Neural cell (in vitro differentiated cells): ENCODE results near the gene SLC29A4. TPM values are rescaled to one million over a fixed set of nuclear protein-coding genes. Genes with fewer than 3 reads are reported as not detected.

ENCODE experiments used
- H2AFZ ChIP-seq: fragments of 200-600, 300-800 bp; sonication (generic), shearing (Covaris generic); 2 replicates; pipeline ENCODE4 v1.6.0; 2014; ENCODE audit warnings: low read depth, mild to moderate bottlenecking, antibody characterized with exemption, low read length, moderate library complexity
- H3F3A ChIP-seq: fragments of 200-600 bp; shearing (Covaris generic); 2 replicates; pipeline ENCODE4 v1.6.1; 2016; ENCODE audit warnings: mild to moderate bottlenecking, moderate library complexity, mixed read lengths, antibody characterized with exemption, low read length; ENCODE audit not compliant: insufficient read depth, poor library complexity, severe bottlenecking
- H3K27ac ChIP-seq: fragments of 200-600, 300-800 bp; sonication (generic), shearing (Covaris generic); 2 replicates; pipeline ENCODE4 v1.5.1; 2014; ENCODE audit warnings: mild to moderate bottlenecking, low read length, moderate library complexity
- H3K27me3 ChIP-seq: fragments of 300-800, 200-600 bp; sonication (generic), shearing (Covaris generic); 2 replicates; pipeline ENCODE4 v1.6.0; 2014; ENCODE audit warnings: mild to moderate bottlenecking, low read depth, low read length, moderate library complexity; ENCODE audit not compliant: insufficient read depth
- H3K36me3 ChIP-seq: fragments of 300-800, 200-600 bp; sonication (generic), shearing (Covaris generic); 2 replicates; pipeline ENCODE4 v1.5.1; 2014; ENCODE audit warnings: mild to moderate bottlenecking, antibody characterized with exemption, low read length, moderate library complexity; ENCODE audit not compliant: insufficient read depth
- H3K4me2 ChIP-seq: fragments of 300-800, 200-600 bp; sonication (generic), shearing (Covaris generic); 2 replicates; pipeline ENCODE4 v1.6.0; 2014; ENCODE audit warnings: mild to moderate bottlenecking, low read length
- H3K4me3 ChIP-seq: fragments of 300-800, 200-600 bp; sonication (generic), shearing (Covaris generic); 2 replicates; pipeline ENCODE4 v1.5.1; 2014; ENCODE audit warnings: mild to moderate bottlenecking, low read length, moderate library complexity
- H3K79me2 ChIP-seq: fragments of 200-600 bp; shearing (Covaris generic); replicated peaks from 2 replicates; pipeline ENCODE4 v1.6.0; 2014; ENCODE audit warnings: mild to moderate bottlenecking, low read length, moderate library complexity; ENCODE audit not compliant: insufficient read depth
- H3K9ac ChIP-seq: fragments of 300-800, 200-600 bp; sonication (generic), shearing (Covaris generic); 2 replicates; pipeline ENCODE4 v1.6.1; 2016; ENCODE audit warnings: mild to moderate bottlenecking, low read length, mixed read lengths
- H3K9me2 ChIP-seq: fragments of 200-600 bp; shearing (Covaris generic); 2 replicates; pipeline ENCODE4 v1.6.1; 2016; ENCODE audit warnings: mild to moderate bottlenecking, low read length, mixed read lengths; ENCODE audit not compliant: insufficient read depth
- H3K9me3 ChIP-seq: fragments of 200-600, 300-800 bp; sonication (generic), shearing (Covaris generic); 2 replicates; pipeline ENCODE4 v1.6.1; 2016; ENCODE audit warnings: mild to moderate bottlenecking, mixed run types, low read length, moderate library complexity, mixed read lengths
- H4K20me1 ChIP-seq: fragments of 200-600 bp; shearing (Covaris generic); 2 replicates; pipeline ENCODE4 v1.6.1; 2016; ENCODE audit warnings: mild to moderate bottlenecking, mixed run types; ENCODE audit not compliant: insufficient read depth
- CTCF ChIP-seq: fragments of 450-650 bp; IDR thresholded peaks from 2 replicates; pipeline ENCODE4 v1.5.1; 2014; ENCODE audit warnings: antibody characterized with exemption, mild to moderate bottlenecking, moderate library complexity; ENCODE audit not compliant: poor library complexity, severe bottlenecking
- EP300 ChIP-seq: fragments of 450-650 bp; conservative IDR thresholded peaks from 2 replicates; pipeline ENCODE4 v1.6.1; 2014; ENCODE audit warnings: antibody characterized with exemption, mild to moderate bottlenecking, moderate library complexity; ENCODE audit not compliant: poor library complexity, severe bottlenecking
- EZH2 ChIP-seq: fragments of 200-600, 300-800 bp; shearing (Covaris generic), sonication (generic); IDR thresholded peaks from 2 replicates; pipeline ENCODE4 v1.6.1; 2014; ENCODE audit warnings: antibody characterized with exemption, low read length, borderline replicate concordance, mild to moderate bottlenecking; ENCODE audit not compliant: insufficient read depth, poor library complexity, severe bottlenecking
- MXI1 ChIP-seq: fragments of 450-650 bp; conservative IDR thresholded peaks from 2 replicates; pipeline ENCODE4 v1.6.1; 2014; ENCODE audit warnings: antibody characterized with exemption, mild to moderate bottlenecking; ENCODE audit not compliant: poor library complexity, severe bottlenecking
- POLR2AphosphoS5 ChIP-seq: IDR thresholded peaks from 2 replicates; pipeline ENCODE4 v1.6.1; 2012
- RAD21 ChIP-seq: fragments of 450-650 bp; conservative IDR thresholded peaks from 2 replicates; pipeline ENCODE4 v1.6.1; 2014; ENCODE audit warnings: antibody characterized with exemption, mild to moderate bottlenecking, moderate library complexity
- REST ChIP-seq: IDR thresholded peaks from 2 replicates; pipeline ENCODE4 v1.6.1; 2012; ENCODE audit warnings: borderline replicate concordance
- SMC3 ChIP-seq: fragments of 450-650 bp; conservative IDR thresholded peaks from 2 replicates; pipeline ENCODE4 v1.6.1; 2014; ENCODE audit warnings: antibody characterized with exemption, mild to moderate bottlenecking, moderate library complexity; ENCODE audit not compliant: poor library complexity
- TAF1 ChIP-seq: IDR thresholded peaks from 2 replicates; pipeline ENCODE4 v1.6.1; 2012; ENCODE audit warnings: low read depth
- polyA plus RNA-seq: library from polyadenylated mRNA; depleted of rRNA; stranded (reverse); fragments of >200 nt; gene quantifications from 2 replicates; pipeline ENCODE4 v1.2.3, GENCODE V29; 2014

SLC29A4 gene
- polyA plus RNA-seq, 1 donor from 2014 or later, result 32.4 TPM

- no peak for TF ChIP-seq TAF1
- TF ChIP-seq CTCF, result no peak
- no peak for TF ChIP-seq REST
- no peak for TF ChIP-seq EP300
- TF ChIP-seq SMC3, result no peak
- TF ChIP-seq MXI1, result no peak
- H3K27ac ChIP-seq, result no peak overlapping the region
- H3K79me2 ChIP-seq, result no peaks in the 10 kb centered on the region
- no peaks in the 10 kb centered on the region for H3K27me3 ChIP-seq
- no peak overlapping the region for H3K9ac ChIP-seq
- no peaks in the 10 kb centered on the region for H4K20me1 ChIP-seq
- no peak overlapping the region for H3K4me2 ChIP-seq
- no peaks in the 10 kb centered on the region for H3F3A ChIP-seq
- H3K4me3 ChIP-seq, result no peak overlapping the region
- H3K9me3 ChIP-seq, result peaks cover 2% of the 10 kb centered on the region
- H3K36me3 ChIP-seq, result no peaks in the 10 kb centered on the region
- H2AFZ ChIP-seq, result no peak overlapping the region
- no peaks in the 10 kb centered on the region for H3K9me2 ChIP-seq
These were observed 37.6 kb downstream of the SLC29A4 start for GRCh38 chr7:5320391-5320790.

GRCh38 chr7:5320802-5321396 lies 38.2 kb downstream of the SLC29A4 start:
- no peak overlapping the region for H3K27ac ChIP-seq
- H3K9ac ChIP-seq, result no peak overlapping the region
- peaks cover 2% of the 10 kb centered on the region for H3K9me3 ChIP-seq
- TF ChIP-seq RAD21 (no peak), CTCF (no peak), MXI1 (no peak), TAF1 (no peak), REST (no peak), SMC3 (no peak), EZH2 (no peak), POLR2AphosphoS5 (no peak), EP300 (no peak)
- no peaks in the 10 kb centered on the region for H3F3A ChIP-seq
- H3K79me2 ChIP-seq, result no peaks in the 10 kb centered on the region
- H4K20me1 ChIP-seq, result no peaks in the 10 kb centered on the region
- no peak overlapping the region for H3K4me3 ChIP-seq
- H3K4me2 ChIP-seq, result no peak overlapping the region
- no peaks in the 10 kb centered on the region for H3K9me2 ChIP-seq
- no peaks in the 10 kb centered on the region for H3K36me3 ChIP-seq
- H3K27me3 ChIP-seq, result no peaks in the 10 kb centered on the region
- no peak overlapping the region for H2AFZ ChIP-seq
